ENCODE data around the gene SPAG16.

DNA sequence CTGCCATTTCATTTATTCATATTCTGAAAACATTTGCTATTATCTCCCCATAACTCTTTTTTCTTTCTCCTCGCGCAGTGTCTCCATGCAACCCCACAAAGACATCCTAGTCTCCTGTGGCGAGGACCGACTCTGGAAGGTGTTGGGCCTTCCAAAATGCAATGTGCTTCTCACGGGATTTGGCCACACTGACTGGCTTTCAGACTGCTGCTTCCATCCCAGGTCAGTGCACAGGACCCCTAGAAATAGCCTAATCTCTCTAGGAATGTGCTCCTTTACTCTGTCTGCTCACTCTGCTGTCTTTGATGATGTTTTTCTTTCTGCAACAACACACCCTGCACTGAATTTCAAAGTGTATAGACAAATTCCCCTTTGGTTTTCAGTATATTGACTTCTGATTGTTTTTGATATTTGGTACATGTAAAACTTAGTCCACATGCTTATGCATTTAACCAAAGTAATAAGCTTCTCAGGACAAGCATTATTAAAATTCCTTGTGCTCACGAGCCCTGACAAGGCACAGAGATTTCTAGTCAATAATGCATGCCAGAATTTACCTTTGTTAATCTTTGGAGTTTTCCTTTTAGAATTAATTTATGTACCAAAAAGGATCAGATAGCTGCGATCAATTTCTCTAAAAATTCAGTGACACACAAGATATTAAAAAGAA lies 578.3 kb downstream of the SPAG16 start:
- TF ChIP-seq, protein P1, sequence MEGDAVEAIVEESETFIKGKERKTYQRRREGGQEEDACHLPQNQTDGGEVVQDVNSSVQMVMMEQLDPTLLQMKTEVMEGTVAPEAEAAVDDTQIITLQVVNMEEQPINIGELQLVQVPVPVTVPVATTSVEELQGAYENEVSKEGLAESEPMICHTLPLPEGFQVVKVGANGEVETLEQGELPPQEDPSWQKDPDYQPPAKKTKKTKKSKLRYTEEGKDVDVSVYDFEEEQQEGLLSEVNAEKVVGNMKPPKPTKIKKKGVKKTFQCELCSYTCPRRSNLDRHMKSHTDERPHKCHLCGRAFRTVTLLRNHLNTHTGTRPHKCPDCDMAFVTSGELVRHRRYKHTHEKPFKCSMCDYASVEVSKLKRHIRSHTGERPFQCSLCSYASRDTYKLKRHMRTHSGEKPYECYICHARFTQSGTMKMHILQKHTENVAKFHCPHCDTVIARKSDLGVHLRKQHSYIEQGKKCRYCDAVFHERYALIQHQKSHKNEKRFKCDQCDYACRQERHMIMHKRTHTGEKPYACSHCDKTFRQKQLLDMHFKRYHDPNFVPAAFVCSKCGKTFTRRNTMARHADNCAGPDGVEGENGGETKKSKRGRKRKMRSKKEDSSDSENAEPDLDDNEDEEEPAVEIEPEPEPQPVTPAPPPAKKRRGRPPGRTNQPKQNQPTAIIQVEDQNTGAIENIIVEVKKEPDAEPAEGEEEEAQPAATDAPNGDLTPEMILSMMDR (IDR thresholded peaks at IDR 0.05) = no peak
- TF ChIP-seq POLR2AphosphoS5 (IDR thresholded peaks at IDR 0.05) (no peak), POLR2A (IDR thresholded peaks at IDR 0.05) (no peak), EP300 (IDR thresholded peaks at IDR 0.05; ENCODE audit: low read depth) (no peak)

Measured in transverse colon (tissue), 4 donors.